ENCODE results near the gene HSFX3.
"Not testable (repeated sequence)": the region's sequence is repeated elsewhere in the genome, so short reads cannot be mapped to it uniquely, and the experiment has no call there.

Gene HSFX3

DNA sequence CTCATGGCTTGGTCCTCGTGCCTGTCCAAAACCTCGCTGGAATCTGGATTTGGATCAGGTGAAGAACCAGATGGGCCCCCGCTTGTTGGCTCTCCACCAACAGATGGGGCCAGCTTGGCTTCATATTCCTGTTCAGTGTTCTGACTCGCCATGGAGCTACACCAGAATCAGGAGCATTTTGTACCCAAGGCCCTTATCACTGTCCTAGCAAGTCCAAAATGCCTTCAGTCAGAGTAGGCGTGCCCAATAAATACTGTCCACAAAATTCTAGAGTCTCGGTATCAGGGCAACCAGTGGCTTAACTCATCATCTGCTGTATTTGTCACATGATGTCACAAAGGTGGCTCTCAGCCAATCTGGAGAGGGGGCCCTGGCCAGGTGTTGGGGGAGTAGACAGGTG is at the start of gene HSFX3:
Gene HSFX3 (minus strand): TSS at position 224 of the 400 bp plus-strand sequence. CDS start 72 bp downstream, at position 152.
- not testable (repeated sequence) for DNase-seq (ENCODE audit: low read depth in 1 of 2, low spot score in 1 of 2)

- DNase-seq (ENCODE audit: low read depth in 1 of 2, low spot score in 1 of 2), result not testable (repeated sequence)
Measured at GRCh38 chrX:149598603-149599002, 48.9 kb upstream of the HSFX3 start.

- DNase-seq (ENCODE audit: low read depth in 1 of 2, low spot score in 1 of 2), result not testable (repeated sequence)
Measured at GRCh38 chrX:149595943-149596342, 46.2 kb upstream of the HSFX3 start.

DNA sequence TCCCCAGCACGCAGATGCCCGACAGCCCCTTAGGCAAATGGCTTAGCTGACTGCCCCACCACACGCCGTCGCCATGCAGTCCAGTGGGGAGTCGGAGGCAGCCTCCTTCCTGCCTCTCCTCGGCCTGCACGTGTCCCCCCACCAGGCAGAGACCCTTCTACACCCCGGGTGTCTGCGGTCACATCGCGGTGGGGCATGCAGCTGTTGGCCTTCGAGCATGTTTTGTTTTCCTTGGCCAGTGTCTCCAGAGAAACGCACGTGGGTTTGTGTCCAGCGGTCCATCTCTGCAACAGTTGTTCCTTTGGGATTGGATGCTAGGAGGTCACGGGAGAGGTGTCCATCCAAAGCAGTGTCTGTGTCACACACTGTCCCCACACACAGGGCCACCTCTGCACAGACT is 45.5 kb upstream of the HSFX3 start, which contains the start of gene HSFX2:
Gene HSFX2 (minus strand): TSS at position 101 of the 400 bp plus-strand sequence. CDS start 614 bp downstream, outside the sequence.
- DNase-seq (ENCODE audit: low read depth in 1 of 2, low spot score in 1 of 2), result not testable (repeated sequence)

GRCh38 chrX:149590993-149591392 is 41.3 kb upstream of the HSFX3 start:
- DNase-seq (ENCODE audit: low read depth in 1 of 2, low spot score in 1 of 2), result not testable (repeated sequence)

DNA sequence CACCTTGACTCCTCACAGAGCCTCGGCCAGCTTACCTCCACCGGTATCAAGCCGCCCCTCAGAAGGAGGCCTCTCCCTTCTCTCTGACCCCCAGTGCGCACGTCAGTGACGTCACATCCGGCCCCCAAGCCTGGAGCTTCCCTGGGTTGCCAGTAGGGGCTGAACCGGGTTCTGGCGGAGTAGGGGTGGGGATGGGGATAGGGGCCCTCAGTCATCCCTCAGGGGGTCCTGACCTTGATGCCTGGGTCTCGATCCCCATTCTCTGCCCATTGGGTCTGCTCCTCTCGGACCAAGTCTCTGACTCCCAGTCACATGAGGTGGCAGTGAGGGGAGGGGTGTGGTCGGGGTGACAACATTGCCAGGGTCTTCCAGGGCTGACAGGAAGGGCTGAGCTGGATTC is 37.6 kb upstream of the HSFX3 start, which contains the start of gene MAGEA9B:
Gene MAGEA9B (minus strand): TSS at position 101 of the 400 bp plus-strand sequence. CDS start 4,280 bp downstream, outside the sequence.
- not testable (repeated sequence) for DNase-seq (ENCODE audit: low read depth in 1 of 2, low spot score in 1 of 2)

GRCh38 chrX:149585631-149586030 is 35.9 kb upstream of the HSFX3 start:
- not testable (repeated sequence) for DNase-seq (ENCODE audit: low read depth in 1 of 2, low spot score in 1 of 2)

DNA sequence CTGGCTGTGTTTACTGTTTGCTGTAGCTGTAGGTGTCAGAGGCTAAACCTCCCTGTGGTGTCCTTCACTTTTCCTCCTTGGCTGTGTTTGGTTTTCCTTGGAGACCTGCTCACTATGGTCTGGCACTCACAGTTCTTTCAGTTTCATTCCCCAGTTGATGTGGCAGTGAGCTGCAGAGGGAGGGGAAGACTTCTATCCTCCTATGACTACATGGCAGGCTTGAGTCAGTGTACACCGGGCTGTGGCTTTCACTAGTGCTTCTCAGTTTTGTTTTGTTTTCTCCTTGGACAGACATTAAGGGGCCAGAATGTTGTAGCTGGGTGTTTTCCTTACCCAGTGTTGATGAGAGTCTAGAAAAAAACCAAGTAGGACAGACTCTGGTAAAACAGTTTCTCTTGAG is 23.7 kb upstream of the HSFX3 start:
- not testable (repeated sequence) for DNase-seq (ENCODE audit: low read depth in 1 of 2, low spot score in 1 of 2)

- DNase-seq (ENCODE audit: low read depth in 1 of 2, low spot score in 1 of 2), result no peak
Measured at GRCh38 chrX:149572743-149573142, 23.0 kb upstream of the HSFX3 start.

DNA sequence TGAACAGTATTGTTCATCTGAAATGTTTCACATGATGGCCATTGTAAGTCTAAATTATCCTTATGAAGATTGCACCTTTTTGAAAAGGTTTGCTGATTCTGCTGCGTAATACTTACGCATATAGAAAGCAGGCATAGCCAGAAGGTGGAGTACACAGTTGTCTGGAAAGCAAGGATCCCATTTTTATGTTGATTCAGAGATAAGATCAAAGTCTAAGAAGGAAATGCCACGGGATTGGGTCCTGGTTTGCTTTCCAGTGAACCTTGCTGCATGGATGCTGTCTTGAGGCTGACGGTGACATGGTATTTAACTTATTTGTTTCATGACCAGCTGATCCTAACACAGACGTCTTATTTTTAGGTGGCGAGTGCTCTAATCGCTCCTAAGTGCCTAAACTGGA is 22.0 kb upstream of the HSFX3 start:
- DNase-seq (ENCODE audit: low read depth in 1 of 2, low spot score in 1 of 2), result no peak

- DNase-seq (ENCODE audit: low read depth in 1 of 2, low spot score in 1 of 2), result no peak
Measured at GRCh38 chrX:149570668-149571067, 20.9 kb upstream of the HSFX3 start.

- no peak for DNase-seq (ENCODE audit: low read depth in 1 of 2, low spot score in 1 of 2)
Measured at GRCh38 chrX:149569770-149570169, 20.0 kb upstream of the HSFX3 start.

DNA sequence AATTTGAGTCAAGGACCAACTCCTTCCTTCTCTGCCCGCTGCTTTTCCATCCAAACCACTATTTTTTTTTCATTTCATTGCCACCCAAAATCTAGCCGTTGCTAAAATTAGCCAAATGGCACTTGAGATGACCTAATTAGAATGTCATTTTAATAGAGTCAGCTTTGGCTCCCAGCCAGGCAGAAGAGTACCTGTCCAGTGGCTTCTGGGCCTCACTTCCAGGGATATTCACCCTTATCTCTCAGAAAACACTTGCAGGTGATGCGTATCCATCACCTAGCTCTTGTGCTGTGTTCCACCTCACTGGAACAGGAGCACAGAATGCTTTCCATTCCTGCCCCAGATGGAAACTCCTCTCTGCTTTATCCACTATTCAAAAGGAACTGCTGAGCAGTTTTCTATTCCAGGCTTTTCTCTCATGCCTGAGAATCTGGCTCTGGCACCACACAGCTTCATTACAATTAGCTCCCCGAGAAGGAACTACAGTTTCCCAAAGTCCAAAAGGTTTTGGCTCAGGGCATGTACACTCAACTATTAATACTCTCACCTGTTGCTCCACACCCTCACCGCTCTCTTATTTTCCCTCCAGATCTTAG is 19.1 kb upstream of the HSFX3 start:
- no peak for DNase-seq (ENCODE audit: low read depth in 1 of 2, low spot score in 1 of 2)

- DNase-seq (ENCODE audit: low read depth in 1 of 2, low spot score in 1 of 2), result no peak
Measured at GRCh38 chrX:149567621-149568417, 18.1 kb upstream of the HSFX3 start.

- no peak for DNase-seq (ENCODE audit: low read depth in 1 of 2, low spot score in 1 of 2)
Measured at GRCh38 chrX:149563359-149563758, 13.6 kb upstream of the HSFX3 start.

- not testable (repeated sequence) for DNase-seq (ENCODE audit: low read depth in 1 of 2, low spot score in 1 of 2)
Measured at GRCh38 chrX:149555251-149555650, 5.5 kb upstream of the HSFX3 start.

GRCh38 chrX:149551939-149552248 is 2.2 kb upstream of the HSFX3 start:
- not testable (repeated sequence) for DNase-seq (ENCODE audit: low read depth in 1 of 2, low spot score in 1 of 2)

DNA sequence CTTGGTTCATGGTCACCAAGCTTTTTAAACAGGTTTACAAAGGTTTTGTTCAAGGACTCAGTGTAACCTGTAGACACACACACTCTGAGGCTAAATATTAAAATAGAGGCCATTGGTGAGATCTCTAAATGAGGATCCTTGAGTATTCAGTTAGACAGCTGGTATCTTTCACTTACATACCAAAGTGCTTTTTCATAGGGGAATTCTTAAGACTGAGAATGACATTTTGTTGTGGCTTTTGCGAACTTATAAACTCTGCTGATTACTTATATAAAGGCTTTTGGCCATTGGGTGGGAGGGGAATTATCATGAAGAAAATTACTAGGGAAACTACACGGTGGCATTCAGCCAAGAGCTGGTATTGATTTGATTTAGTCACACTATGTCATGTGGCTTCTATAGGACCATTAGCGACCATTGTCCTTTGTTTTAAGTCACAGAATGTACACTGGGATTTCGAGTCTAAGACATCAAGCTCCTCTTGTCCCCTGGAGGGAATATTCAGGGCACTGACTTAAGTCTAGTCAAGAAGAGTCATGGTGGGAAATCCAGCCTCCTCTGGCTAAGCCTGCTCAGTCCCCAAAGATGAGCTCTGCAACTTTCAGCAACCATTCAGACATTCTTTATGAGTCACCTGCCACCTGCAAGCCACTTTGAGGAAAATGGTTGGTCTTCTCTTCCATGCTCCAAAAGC is 1.7 kb upstream of the HSFX3 start:
- not testable (repeated sequence) for DNase-seq (ENCODE audit: low read depth in 1 of 2, low spot score in 1 of 2)

DNA sequence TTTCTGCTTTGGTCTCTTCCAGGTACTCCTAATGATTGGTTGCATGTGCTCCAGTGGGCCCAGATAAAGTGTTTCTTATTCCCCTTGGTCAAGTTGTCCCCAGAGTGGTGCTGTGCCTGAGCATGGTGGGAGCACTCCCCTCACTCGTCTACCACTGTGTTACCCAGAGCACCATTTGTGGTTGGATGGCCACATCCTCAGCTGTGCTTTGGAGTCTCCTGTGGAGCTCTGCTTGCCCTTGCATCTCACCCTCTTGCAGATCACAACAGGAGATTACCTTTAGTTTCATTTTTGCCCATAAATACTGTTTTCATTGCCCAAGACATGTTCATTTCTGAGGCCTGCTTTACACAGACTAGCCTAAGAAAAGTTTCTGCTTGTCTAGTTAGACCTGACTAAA is 730 bp upstream of the HSFX3 start:
- DNase-seq (ENCODE audit: low read depth in 1 of 2, low spot score in 1 of 2), result not testable (repeated sequence)

- not testable (repeated sequence) for DNase-seq (ENCODE audit: low read depth in 1 of 2, low spot score in 1 of 2)
Measured at GRCh38 chrX:149547782-149548181, 1.9 kb downstream of the HSFX3 start.

DNA sequence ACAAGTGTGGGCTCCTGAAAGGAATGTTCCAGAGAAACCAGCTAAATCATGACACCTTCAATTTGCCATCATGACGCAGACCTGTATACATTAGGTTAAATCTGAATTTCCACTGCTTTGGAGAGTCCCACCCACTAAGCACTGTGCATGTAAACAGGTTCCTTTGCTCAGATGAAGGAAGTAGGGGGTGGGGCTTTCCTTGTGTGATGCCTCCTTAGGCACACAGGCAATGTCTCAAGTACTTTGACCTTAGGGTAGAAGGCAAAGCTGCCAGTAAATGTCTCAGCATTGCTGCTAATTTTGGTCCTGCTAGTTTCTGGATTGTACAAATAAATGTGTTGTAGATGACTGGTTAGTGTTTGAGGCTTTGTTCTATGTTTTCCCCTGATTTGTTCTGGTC is 2.8 kb downstream of the HSFX3 start:
- DNase-seq (ENCODE audit: low read depth in 1 of 2, low spot score in 1 of 2), result not testable (repeated sequence)
